Activated naive CD4-positive, alpha-beta T cell treated with anti-CD3 and anti-CD28 coated beads, Interleukin-2, amount 50 U/mL, for 72 hours (primary cell): Measurements from ENCODE around the gene PLAGL1. TPM values are rescaled to one million over a fixed set of nuclear protein-coding genes. Genes with fewer than 3 reads are reported as not detected.

Experiments
- ATAC-seq, 2 donors: fragments of 150-1000 bp; cut with Tn5 transposase; 2 replicates each; pipeline ENCODE4 v1.10.0; 2021; ENCODE audit warnings: mild to moderate bottlenecking in 2 of 2, moderate library complexity in 2 of 2
- DNase-seq, 2 donors: peaks; one replicate each; pipeline ENCODE4 v3.0.0; 2021 to 2022; ENCODE audit warnings: low spot score in 2 of 2
- H3K27ac Mint-ChIP-seq, 2 donors: one replicate each; pipeline ENCODE4 v1.8.0; 2022; ENCODE audit warnings: mild to moderate bottlenecking in 2 of 2, mixed read lengths in 2 of 2
- H3K36me3 Mint-ChIP-seq, 2 donors: one replicate each; pipeline ENCODE4 v1.8.0; 2022; ENCODE audit warnings: mixed read lengths in 2 of 2
- H3K9me3 Mint-ChIP-seq, 2 donors: one replicate each; pipeline ENCODE4 v1.8.0; 2022; ENCODE audit warnings: mixed read lengths in 2 of 2
- total RNA-seq, 2 donors: library from RNA; stranded (reverse); gene quantifications; one replicate each; pipeline ENCODE4 v1.2.3, GENCODE V29; 2022

Gene PLAGL1
- total RNA-seq, 2 donors from 2014 or later, result 11.0 to 18.8 TPM

DNA sequence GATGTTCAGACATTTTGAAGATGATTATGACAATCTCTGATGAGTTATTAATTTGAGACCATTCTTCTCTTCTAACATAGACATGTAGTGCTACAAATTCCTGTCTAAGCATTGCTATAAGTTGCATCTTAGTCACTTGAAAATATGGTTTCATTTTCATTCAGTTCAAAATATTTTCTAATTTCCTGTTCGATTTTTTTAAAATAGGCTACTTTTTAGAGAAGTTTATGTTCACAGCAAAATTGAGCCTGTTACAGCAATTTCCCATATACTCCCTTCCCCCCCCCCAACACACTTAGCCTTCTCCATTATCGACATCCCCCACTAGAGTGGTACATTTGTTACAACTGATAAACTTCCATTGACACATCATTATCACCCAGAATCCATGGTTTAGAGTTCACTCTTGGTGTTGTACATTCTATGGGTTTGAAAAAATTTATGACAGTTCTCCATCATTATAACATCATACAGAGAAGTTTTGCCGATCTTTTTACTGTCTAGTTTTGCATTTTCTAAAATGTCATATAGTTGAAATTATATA lies 31.2 kb downstream of the PLAGL1 start:
- DNase-seq (no peak), ATAC-seq (no peak)
- no peaks in the 10 kb centered on the region for H3K36me3 Mint-ChIP-seq
- H3K27ac Mint-ChIP-seq, result no peak overlapping the region
- H3K9me3 Mint-ChIP-seq, result no peaks in the 10 kb centered on the region

DNA sequence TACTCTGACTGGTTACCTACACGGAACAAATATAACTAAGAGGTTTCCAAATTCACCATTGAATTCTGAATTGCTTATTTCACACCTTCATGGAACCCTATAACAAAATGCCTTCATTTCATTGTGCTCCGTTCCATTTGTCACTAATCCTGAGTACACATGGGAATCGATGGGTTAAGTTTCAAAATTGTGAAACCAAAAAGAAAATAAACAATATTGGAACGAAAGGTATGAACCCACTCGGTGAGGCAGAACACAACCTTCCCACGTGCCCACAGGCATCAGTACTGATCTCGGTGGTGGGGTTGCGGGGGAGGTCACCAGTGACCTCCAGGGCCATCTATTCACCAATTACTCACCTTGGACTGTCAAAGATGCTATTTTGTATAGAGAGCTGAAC lies 34.0 kb downstream of the PLAGL1 start:
- no peak for ATAC-seq
- Mint-ChIP-seq H3K9me3 (no peaks in the 10 kb centered on the region), H3K27ac (no peak overlapping the region), H3K36me3 (no peaks in the 10 kb centered on the region)
- no peak for DNase-seq

DNA sequence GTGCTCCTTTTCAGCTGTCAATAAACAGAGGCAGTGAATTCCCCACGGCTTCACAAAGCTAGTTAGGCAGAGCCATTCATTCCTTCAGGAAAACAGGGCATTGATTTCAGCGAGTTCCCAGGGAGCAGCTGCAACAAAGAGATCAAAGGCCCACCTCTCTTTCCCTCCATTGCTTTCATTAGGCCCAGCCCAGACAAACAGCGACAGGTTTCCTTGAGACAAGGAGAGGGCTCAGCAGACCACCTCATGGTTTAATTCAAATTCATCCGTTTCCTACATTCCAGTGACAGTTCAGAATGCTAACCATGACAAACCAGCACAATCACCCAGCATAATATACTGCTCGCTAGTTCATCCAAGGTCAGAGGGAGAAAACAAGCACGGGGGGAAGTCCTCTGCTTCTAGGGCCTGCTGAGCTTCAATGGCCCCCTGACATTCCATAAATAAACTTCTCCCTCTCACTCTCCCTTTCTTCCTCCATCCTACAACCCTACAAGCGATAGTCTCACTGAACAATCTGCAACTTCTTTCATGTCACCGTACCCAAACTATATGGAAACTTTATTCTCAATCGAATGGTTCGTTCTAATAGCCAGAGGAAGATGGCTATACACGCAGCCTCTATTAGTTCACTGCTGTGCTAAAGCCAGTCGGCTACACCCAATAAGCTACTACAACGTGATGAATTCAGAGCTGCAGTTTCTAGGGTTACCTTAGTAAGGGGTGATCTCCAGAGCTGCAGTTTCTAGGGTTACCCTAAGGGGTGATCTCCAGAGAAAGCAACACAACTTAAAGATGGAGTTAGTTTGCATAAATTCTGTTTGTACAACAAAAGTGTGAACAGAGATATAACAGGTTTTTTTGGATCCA lies 34.7 kb downstream of the PLAGL1 start:
- Mint-ChIP-seq H3K9me3 (no peaks in the 10 kb centered on the region), H3K36me3 (no peaks in the 10 kb centered on the region), H3K27ac (peak overlapping the region in 1 of 2 donors; percentile 47)
- ATAC-seq, result no peak
- no peak for DNase-seq

DNA sequence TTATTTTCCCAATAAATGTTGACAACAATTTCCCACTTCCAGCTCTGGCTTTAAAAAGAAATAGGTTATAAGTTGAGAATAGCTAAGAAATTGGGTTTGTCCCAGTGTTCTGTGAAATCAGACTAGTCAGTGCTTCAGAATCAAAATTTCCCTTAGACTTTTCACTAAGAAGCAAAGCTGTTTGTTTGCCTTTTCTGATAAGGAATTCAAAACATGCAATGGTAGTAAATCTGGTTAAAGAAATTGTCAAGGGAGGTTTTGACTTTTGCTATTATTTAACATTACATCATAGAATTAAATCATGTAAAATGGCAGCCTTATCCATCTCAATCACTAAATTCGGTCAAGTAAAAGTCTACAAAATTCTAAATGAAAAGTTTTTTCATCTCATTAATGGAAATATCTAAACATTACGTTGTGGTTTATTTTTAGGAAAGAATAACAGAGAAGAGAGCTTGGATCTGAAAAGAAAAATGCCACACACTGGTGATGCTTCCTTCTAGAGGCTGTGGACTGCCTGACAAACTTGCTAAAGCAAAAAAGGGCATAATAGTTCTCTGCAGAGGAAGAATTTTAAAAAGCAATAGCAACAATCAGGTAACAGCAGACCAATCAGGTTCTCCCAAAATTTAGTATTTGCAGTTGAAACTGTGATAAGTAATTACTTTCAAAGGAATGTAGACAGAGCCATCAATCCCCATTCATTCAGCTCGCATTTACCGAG lies 36.4 kb downstream of the PLAGL1 start:
- Mint-ChIP-seq H3K27ac (no peak overlapping the region), H3K9me3 (no peaks in the 10 kb centered on the region), H3K36me3 (no peaks in the 10 kb centered on the region)
- no peak for DNase-seq
- no peak for ATAC-seq

DNA sequence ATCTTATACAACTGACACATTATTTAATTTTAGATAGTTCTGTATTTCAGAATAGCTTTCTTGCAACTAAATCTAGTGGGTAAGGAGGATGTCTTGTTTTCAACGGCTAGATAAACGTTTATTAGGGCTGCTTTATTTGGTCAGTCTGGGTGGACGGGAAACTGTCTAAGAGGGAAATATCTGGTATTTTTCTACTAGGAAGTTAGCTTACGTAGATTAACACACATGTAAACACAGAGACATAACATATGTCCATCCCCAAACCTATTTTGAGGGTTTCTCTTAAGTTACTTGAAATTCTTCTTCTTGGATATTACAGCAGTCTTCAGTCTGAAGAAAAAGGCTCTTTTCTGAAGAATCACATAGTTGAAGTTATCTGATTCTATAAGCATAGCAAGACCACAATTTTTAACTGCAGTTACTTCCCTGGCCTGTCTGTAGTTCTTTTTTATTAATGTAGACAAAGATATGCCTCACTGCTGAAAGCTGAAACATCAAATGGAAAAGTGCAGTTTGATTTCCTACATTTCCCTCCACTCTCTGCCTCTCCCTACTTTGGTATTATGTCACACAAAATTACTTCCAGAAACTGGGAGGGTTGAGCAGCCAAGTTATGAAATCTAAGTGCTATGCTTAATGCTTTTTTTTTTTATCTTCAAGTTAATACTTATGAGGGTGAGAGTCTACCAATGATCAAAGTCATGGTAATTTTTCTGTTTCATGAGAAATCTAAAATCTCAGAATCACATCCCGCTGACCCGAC lies 37.4 kb downstream of the PLAGL1 start:
- Mint-ChIP-seq H3K9me3 (no peaks in the 10 kb centered on the region), H3K27ac (no peak overlapping the region)
- DNase-seq, result no peak

DNA sequence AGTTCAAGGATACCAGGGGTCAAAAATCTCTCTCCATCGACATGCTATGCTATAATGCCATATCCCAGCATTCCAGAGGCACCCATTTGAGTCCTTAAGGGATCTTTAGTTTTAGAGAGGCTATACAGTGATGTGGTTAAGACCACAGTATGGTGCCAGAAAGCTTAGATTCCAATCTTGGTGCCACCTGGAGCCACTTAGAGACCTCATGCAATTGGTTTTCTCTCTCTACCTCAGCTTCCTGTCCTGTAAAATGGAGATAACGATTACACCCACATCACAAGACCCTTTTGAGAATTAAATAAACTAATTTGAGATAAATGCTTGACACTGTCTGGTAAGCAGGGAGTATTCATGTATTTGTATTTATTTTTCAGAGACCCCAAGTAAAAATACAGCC lies 39.0 kb downstream of the PLAGL1 start:
- no peak for DNase-seq
- no peak overlapping the region for H3K27ac Mint-ChIP-seq
- H3K36me3 Mint-ChIP-seq, result no peaks in the 10 kb centered on the region
- ATAC-seq, result no peak
- H3K9me3 Mint-ChIP-seq, result no peaks in the 10 kb centered on the region

More for the DNA sequence above, 37.4 kb downstream of the PLAGL1 start:
- H3K36me3 Mint-ChIP-seq, result no peaks in the 10 kb centered on the region
- ATAC-seq, result no peak

DNA sequence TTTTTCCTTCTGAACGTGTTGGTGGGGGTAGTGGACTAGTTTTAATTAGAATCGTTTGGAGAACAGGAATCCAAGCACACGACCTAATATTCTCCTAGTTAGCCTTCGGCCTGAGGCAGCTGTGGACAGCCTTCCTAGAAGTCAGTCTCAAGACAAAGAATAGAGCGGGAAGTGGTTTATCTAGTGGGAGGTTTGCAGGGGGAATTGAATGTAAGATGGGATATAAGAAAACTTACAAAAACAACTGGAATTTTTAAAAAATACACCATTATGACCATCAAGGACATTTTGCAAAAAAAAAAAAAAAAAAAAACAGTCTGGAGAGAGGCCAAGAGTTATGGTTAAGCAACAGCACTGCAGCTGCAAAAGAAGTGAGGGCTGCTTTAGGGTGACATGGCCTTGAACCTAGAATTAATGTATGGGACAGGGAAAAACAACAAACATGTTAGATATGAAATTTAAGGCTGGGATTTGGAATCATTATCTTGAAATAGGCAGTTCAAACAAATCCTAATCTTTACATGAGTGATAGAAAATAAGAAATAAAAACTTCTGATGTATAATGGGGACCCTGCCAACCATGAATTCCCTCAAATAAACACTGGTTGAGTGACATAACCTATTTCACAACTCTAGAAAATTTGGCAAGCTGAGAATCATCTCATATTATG lies 40.2 kb downstream of the PLAGL1 start:
- H3K36me3 Mint-ChIP-seq, result no peaks in the 10 kb centered on the region
- no peak overlapping the region for H3K27ac Mint-ChIP-seq
- no peak for DNase-seq
- H3K9me3 Mint-ChIP-seq, result no peaks in the 10 kb centered on the region
- no peak for ATAC-seq

DNA sequence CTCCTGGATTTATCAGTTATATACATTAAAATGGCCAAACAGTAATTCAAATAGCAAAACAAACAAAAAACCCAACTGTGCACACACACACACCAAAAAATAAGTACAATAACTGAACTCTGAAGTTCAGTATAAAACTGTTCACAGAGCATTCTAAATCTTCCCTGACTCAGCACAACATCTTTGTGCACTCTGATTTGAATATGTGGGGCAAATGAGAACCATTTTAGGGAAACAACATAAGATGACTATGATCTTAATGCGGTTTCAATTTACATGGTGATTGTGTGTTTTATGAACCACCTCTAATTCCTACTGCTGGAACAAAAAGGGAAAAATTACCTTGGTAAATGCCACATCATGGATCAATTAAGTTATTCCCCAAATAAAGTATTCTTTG lies 41.7 kb downstream of the PLAGL1 start:
- Mint-ChIP-seq H3K27ac (no peak overlapping the region), H3K36me3 (no peaks in the 10 kb centered on the region), H3K9me3 (no peaks in the 10 kb centered on the region)
- no peak for DNase-seq
- no peak for ATAC-seq

DNA sequence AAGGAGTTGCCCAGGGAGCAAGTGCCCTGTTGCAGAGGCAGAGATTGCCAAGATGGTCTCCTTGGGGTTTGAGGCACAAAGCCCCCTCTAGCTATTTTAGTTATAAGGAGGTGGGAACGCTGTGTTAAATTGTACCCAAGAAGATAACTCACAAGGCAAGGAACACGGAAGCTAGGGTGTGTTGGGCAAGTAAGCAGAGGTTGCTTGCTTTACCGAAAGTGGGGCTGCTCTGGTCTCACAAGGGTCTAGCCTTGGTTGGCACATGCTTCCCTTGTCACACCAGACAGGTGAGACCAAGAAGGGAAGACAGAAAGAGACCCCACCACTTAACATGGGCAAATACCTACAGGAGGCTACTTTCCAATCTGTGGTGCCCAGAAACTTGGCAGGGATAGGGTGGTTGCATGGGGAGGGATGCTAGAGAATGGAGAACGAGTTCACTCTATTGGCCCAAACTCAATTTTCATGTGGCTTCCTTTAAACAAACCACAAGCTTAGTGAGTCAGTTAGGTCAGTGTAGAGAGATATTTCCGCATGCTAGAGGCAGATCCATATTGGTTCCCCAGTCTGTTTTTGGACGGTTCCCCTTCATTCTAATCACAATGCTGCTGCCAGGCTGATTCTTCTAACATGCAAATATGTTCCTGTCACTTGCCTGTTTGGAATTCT lies 42.4 kb downstream of the PLAGL1 start:
- no peak for DNase-seq
- H3K36me3 Mint-ChIP-seq, result no peaks in the 10 kb centered on the region
- H3K9me3 Mint-ChIP-seq, result no peaks in the 10 kb centered on the region
- no peak overlapping the region for H3K27ac Mint-ChIP-seq
- ATAC-seq, result no peak

DNA sequence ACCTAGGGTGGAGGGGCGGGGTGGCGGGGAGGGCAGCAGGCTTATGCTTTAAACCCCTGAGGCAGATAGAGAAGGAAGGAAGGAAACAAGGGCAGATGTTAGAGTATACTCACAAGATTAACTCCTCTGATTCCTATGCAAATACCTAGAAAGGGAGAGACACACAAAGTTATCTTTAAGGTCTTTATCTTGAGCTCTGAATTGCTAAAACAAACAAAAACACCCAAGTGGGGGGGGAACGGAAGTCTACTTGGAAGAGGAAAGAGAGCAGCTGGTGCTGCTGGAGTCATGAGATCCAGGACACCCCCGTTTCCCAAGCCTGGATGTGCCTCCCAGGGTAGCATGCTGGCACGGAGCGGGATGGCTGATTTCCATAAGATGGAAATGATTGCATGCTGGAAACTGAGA lies 43.4 kb downstream of the PLAGL1 start:
- H3K9me3 Mint-ChIP-seq, result no peaks in the 10 kb centered on the region
- DNase-seq (no peak), ATAC-seq (no peak)
- no peaks in the 10 kb centered on the region for H3K36me3 Mint-ChIP-seq
- H3K27ac Mint-ChIP-seq, result no peak overlapping the region

DNA sequence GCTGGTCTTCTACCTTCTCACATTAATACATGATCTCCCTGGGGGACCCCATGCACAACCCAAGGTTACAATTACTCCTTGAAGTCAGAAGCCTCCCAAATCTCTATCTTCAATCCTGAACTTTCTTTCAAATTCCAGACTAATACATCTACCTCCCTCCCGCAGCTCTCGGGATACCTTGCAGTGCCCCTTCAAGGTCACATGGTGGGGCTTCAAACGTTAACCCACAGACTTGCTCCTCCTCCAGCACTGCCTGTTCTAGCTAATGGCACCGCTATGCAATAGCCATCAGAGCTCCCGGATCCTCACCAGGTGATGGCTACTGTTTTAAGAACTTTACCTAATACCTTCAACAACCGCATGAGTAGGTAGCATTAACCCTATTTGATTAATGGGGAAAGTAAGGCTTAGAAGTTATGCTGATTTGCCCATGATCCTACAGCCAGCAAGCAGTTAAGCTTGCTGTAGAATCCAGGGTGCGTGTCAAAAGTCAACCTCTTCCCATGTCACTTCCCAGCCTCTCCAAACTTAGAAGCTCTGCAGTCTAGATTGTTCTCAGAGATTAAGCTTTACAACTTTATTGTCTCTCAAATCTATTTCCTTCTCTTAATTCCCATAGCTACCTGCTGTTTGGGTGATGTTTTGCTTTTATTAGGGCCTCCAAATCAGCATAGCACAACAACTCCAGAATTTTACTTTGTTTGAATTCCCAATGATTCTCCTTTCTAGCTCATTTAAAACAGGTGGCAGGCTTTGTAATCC lies 44.7 kb downstream of the PLAGL1 start:
- Mint-ChIP-seq H3K27ac (no peak overlapping the region), H3K36me3 (no peaks in the 10 kb centered on the region), H3K9me3 (no peaks in the 10 kb centered on the region)
- DNase-seq (no peak), ATAC-seq (no peak)

DNA sequence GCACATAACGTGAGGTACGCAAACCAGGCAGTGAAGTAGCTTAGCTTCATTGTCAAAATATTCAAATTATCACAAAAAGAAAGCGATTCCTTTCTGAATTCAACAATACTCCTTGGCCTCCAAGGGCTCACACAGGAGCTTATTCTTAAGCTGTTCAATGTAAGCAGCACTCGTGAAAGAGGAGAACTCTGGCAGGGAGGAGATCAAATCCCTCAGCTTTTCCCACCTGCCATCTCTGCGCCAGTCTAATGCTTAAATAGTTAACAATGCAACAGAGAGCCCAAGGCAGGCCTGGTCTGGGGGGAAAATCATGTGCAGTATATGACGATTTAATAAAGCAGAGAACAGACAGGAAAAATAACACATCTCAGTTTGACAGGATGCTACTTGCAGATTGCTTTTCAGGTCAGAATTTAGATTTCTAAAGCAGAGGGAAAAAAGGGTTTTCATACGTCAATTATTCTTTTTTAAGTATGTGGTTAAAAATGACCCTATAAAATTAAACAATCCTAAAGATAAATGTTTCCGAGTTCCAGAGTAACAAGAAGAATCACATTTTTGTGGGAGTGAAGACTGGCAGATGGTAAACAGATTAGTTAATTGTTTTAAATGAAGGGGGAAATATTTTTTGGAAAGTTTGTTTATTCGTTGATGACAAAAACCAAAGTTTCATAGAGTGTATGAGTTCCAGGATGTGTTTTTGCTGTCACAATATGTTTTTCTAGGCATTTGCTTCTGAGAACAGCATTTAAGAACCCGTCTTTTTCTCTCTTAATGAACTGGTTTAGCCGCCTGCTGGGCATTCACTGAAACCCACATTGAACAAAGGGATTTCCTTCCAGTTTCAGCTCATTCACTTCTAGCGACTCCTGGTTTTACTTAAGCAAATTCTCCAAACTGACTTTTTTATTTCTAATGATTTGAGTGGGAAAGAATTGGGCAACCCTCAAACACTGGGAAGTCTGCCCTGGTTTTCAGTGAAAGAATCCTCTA lies 45.9 kb downstream of the PLAGL1 start:
- Mint-ChIP-seq H3K27ac (no peak overlapping the region), H3K36me3 (no peaks in the 10 kb centered on the region), H3K9me3 (no peaks in the 10 kb centered on the region)
- ATAC-seq (no peak), DNase-seq (no peak)

DNA sequence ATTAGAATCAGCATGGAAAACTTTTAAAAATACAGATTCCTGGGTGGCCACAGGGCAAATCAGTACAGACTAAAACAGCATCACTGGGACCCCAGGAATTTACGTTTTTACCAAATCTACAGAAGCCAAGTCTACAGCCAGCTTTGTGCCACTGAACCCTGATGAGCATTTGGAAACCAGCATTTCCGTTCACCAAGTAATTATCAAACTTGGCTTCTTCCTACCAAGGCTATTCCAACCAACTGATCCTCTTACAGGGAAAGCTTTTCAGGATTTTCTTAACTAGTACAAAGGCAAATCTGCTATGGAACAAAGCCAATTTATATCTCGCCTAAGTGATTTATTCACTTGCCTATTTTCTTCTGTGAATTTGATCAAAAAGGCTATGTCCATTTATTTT lies 47.0 kb downstream of the PLAGL1 start:
- no peak overlapping the region for H3K27ac Mint-ChIP-seq
- ATAC-seq (no peak), DNase-seq (no peak)
- H3K9me3 Mint-ChIP-seq, result no peaks in the 10 kb centered on the region
- H3K36me3 Mint-ChIP-seq, result no peaks in the 10 kb centered on the region

DNA sequence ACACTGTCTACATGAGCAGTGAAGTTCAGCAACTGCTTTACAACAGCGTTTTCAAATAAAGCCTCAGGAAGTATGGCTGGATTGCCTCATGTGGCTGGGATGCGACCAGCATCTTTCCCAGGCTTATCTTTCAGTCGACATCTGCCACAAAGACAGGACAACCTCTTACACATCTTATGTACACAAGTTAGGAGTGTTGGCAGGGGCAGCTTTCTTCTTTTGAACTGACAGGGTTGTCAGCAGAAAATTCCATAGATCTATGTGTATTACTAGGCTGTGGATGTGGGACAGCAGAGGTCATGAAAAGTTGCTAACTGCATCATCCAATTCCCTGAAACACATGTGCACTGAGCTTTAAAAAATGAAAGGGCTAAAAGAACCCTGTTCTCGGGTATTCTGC lies 48.1 kb downstream of the PLAGL1 start:
- Mint-ChIP-seq H3K36me3 (no peaks in the 10 kb centered on the region), H3K27ac (no peak overlapping the region), H3K9me3 (no peaks in the 10 kb centered on the region)
- ATAC-seq (no peak), DNase-seq (no peak)
